Brain microvascular endothelial cell (primary cell): ENCODE results near the gene GSE1.

ENCODE experiments used
- DNase-seq: peaks from one replicate; pipeline ENCODE4 v3.0.0-alpha.2; 2020
- H3K27ac ChIP-seq: fragments of 250-450 bp; sonication (Bioruptor Pico); 2 replicates; pipeline ENCODE4 v1.5.1; 2020; ENCODE audit warnings: mild to moderate bottlenecking, moderate library complexity
- H3K27me3 ChIP-seq: fragments of 250-450 bp; sonication (Bioruptor Pico); replicated peaks from 2 replicates; pipeline ENCODE4 v1.5.1; 2020; ENCODE audit warnings: mild to moderate bottlenecking
- H3K36me3 ChIP-seq: fragments of 250-450 bp; sonication (Bioruptor Pico); replicated peaks from 2 replicates; pipeline ENCODE4 v1.5.1; 2020; ENCODE audit warnings: mild to moderate bottlenecking
- H3K4me3 ChIP-seq: 2 replicates; pipeline ENCODE4 v1.5.1; 2011; ENCODE audit warnings: low read depth, mild to moderate bottlenecking, control low read depth, low read length, moderate library complexity
- in situ Hi-C: cut with HindIII; loops from 2 replicates; pipeline ENCODE4 v1.10.0; 2017; ENCODE audit warnings: low sequenced_read_pairs, low pct_ligation_motif_present
- TF ChIP-seq, protein P1 (sequence below): IDR thresholded peaks from 2 replicates; pipeline ENCODE4 v1.5.1; 2011; ENCODE audit warnings: low read depth, mild to moderate bottlenecking, moderate library complexity, low read length, control low read depth, inconsistent platforms; ENCODE audit errors: missing control alignments

Gene GSE1

DNA sequence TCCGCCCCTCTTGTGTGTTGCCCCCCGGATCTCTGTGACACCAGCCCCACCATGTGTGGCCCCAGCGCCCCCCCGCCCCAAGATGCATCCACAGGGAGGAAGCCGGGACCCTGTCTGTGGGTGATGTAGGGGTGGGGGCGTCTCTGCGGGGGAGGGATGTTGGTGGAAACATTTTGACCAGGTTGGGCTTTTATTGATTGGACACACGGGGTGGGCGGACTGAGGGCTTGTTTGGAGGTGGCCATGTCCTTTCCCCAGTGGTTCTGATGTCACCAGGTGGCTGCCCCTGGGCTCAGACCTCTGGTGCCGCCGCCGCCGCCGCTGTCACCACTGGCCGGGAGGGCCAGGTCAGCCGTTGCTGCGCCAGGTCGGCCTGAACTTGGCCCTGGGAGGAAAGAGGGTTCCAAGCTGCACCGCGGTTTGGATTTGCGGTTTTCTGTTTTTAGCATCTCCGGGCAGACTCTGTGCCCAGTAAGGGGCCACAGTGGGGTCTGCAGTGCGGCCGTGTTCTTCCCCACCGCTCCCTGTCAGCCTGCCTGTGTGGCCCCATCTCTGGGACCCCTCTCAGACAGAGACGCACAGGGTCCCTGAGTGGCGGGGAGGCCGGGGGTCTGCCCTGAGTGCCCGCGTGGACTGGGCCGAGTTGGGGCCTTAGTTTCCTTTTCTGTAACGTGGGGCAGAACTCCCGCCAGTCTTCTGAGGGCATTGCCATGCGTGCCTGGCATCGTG is 19.8 kb downstream of the GSE1 start:
- no peak overlapping the region for H3K27ac ChIP-seq
- no peaks in the 10 kb centered on the region for H3K36me3 ChIP-seq
- no peak overlapping the region for H3K4me3 ChIP-seq
- in situ Hi-C loops = no loop called here
- TF ChIP-seq, protein P1, sequence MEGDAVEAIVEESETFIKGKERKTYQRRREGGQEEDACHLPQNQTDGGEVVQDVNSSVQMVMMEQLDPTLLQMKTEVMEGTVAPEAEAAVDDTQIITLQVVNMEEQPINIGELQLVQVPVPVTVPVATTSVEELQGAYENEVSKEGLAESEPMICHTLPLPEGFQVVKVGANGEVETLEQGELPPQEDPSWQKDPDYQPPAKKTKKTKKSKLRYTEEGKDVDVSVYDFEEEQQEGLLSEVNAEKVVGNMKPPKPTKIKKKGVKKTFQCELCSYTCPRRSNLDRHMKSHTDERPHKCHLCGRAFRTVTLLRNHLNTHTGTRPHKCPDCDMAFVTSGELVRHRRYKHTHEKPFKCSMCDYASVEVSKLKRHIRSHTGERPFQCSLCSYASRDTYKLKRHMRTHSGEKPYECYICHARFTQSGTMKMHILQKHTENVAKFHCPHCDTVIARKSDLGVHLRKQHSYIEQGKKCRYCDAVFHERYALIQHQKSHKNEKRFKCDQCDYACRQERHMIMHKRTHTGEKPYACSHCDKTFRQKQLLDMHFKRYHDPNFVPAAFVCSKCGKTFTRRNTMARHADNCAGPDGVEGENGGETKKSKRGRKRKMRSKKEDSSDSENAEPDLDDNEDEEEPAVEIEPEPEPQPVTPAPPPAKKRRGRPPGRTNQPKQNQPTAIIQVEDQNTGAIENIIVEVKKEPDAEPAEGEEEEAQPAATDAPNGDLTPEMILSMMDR = no peak
- DNase-seq = no peak
- H3K27me3 ChIP-seq = no peaks in the 10 kb centered on the region

GRCh38 chr16:85633438-85633743 is 20.3 kb downstream of the GSE1 start:
- Histone ChIP-seq H3K36me3 (no peaks in the 10 kb centered on the region), H3K27ac (no peak overlapping the region), H3K27me3 (no peaks in the 10 kb centered on the region), H3K4me3 (no peak overlapping the region)
- TF ChIP-seq, protein P1 = no peak
- in situ Hi-C loops = no loop called here
- DNase-seq = no peak

DNA sequence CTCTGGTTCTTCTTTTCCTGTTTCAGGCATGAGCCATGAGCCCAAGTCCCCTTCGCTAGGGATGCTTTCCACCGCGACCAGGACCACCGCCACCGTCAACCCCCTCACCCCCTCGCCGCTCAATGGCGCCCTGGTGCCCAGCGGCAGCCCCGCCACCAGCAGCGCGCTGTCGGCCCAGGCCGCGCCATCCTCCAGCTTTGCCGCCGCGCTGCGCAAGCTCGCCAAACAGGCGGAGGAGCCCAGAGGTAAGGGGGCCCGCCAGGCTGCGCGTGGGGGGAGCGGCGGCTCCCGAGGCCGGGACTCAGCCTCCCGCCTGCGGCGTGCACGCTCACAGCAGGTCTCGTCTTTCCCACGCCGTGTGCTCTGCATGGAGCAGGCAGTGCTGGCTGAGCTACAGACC is 20.8 kb downstream of the GSE1 start:
- H3K27ac ChIP-seq = no peak overlapping the region
- no peaks in the 10 kb centered on the region for H3K27me3 ChIP-seq
- DNase-seq = no peak
- TF ChIP-seq, protein P1 = no peak
- in situ Hi-C loops = no loop called here
- H3K4me3 ChIP-seq = no peak overlapping the region
- no peaks in the 10 kb centered on the region for H3K36me3 ChIP-seq

DNA sequence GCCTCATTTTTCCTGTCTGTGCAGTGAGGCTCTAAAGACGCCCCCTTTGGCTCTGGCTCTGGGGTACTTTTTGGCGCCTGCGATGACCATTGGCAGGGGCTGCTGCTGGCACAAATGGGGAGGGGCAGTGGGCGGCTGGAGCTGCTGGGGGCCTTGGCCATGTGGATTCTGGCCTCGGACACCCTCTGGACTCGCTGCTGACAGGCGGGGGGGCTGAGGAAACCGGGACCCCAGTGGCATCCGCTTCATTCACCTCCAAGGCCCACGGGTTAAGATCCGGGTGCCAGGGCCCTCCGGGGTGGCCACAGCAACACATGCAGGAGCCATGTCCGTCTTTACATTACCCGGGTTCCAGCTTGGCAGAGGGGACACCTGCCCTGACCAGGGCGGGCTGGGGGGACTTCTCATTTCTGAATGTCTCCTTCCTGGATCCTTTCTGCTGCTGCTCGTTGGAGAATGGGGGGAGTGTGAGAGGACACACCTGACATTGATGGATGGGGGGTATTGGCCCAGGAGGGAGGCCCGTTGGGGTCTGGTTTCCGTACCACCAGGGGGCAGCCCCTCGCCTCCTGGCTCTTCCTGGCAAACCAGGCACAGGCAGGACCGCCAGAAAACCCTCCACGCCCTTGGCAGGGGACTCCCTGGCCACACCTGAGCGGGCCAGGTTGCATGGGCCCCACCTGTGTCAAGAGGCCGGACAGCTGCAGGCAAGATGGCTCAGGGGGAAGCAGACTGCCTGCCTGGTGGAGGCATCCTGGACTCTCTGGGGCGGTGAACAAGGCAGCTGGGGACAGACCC is 21.8 kb downstream of the GSE1 start:
- DNase-seq = no peak
- Histone ChIP-seq H3K27me3 (no peaks in the 10 kb centered on the region), H3K4me3 (no peak overlapping the region), H3K36me3 (no peaks in the 10 kb centered on the region), H3K27ac (no peak overlapping the region)
- in situ Hi-C loops = no loop called here
- TF ChIP-seq, protein P1 = peak; percentile 53

GRCh38 chr16:85635545-85636140 is 22.5 kb downstream of the GSE1 start:
- in situ Hi-C loops = no loop called here
- H3K27me3 ChIP-seq = no peaks in the 10 kb centered on the region
- H3K27ac ChIP-seq = no peak overlapping the region
- no peak overlapping the region for H3K4me3 ChIP-seq
- DNase-seq = no peak
- H3K36me3 ChIP-seq = no peaks in the 10 kb centered on the region
- TF ChIP-seq, protein P1 = no peak
